K562 (cell line): ENCODE results near the gene COPS4. TPM values are rescaled to one million over a fixed set of nuclear protein-coding genes. Genes with fewer than 3 reads are reported as not detected.

Experiments
- BCOR ChIP-seq: fragments of 450-650 bp; IDR thresholded peaks from 2 replicates; pipeline ENCODE4 v1.6.1; 2016
- CBFA2T2 ChIP-seq: fragments of 450-650 bp; conservative IDR thresholded peaks from 2 replicates; pipeline ENCODE4 v1.6.1; 2017; ENCODE audit warnings: mild to moderate bottlenecking
- EGR1 ChIP-seq: fragments of 450-650 bp; conservative IDR thresholded peaks from 2 replicates; pipeline ENCODE4 v1.6.1; 2017; ENCODE audit warnings: mild to moderate bottlenecking
- ESRRA ChIP-seq: fragments of 450-650 bp; IDR thresholded peaks from 2 replicates; pipeline ENCODE4 v1.6.1; 2014; ENCODE audit warnings: low read depth, mild to moderate bottlenecking, moderate library complexity, borderline replicate concordance
- ETV1 ChIP-seq: fragments of 450-650 bp; conservative IDR thresholded peaks from 2 replicates; pipeline ENCODE4 v1.6.1; 2016; ENCODE audit warnings: missing genetic modification characterization, control low read depth, low read depth, missing compliant biosample characterization
- ETV5 ChIP-seq: sonication (generic); formaldehyde crosslinking; IDR thresholded peaks from 2 replicates; pipeline ENCODE4 v1.4.0; 2020; ENCODE audit warnings: low read depth, mild to moderate bottlenecking, missing genetic modification reagents
- HDAC3 ChIP-seq: fragments of 450-650 bp; IDR thresholded peaks from 2 replicates; pipeline ENCODE4 v1.6.1; 2018; ENCODE audit warnings: borderline replicate concordance, mild to moderate bottlenecking, moderate library complexity; ENCODE audit not compliant: partially characterized antibody
- KDM1A ChIP-seq, 2 experiments: fragments of 450-650 bp; IDR thresholded peaks; 2 replicates each; pipeline ENCODE4 v1.6.1; 2016; ENCODE audit warnings: mild to moderate bottlenecking in 2 of 2
- NR3C1 ChIP-seq: sonication (generic); formaldehyde crosslinking; IDR thresholded peaks from 2 replicates; pipeline ENCODE4 v1.8.1; 2022; ENCODE audit warnings: missing genetic modification reagents
- PHF20 ChIP-seq: fragments of 450-650 bp; IDR thresholded peaks from 2 replicates; pipeline ENCODE4 v1.6.1; 2018; ENCODE audit not compliant: partially characterized antibody
- RNF2 ChIP-seq: sonication (generic); IDR thresholded peaks from 2 replicates; pipeline ENCODE4 v1.6.1; 2016
- SRF ChIP-seq, 2 experiments: fragments of 250-450, 450-650 bp in 1 of 2; sonication (Bioruptor Pico) in 1 of 2; sonication (generic) in 1 of 2; formaldehyde crosslinking; IDR thresholded peaks; 2 replicates each; pipeline versions ENCODE4 v1.5.0 to v1.5.1; 2020 to 2022; ENCODE audit warnings: mild to moderate bottlenecking in 1 of 2, missing genetic modification reagents in 1 of 2
- SRSF7 ChIP-seq: fragments of 200-400 bp; formaldehyde crosslinking; optimal IDR thresholded peaks from 2 replicates; pipeline ENCODE3; 2017; ENCODE audit warnings: mild to moderate bottlenecking, low read depth, low read length
- U2AF2 ChIP-seq: fragments of 200-400 bp; formaldehyde crosslinking; optimal IDR thresholded peaks from 2 replicates; pipeline ENCODE3; 2017; ENCODE audit warnings: low read depth, mild to moderate bottlenecking, low read length
- ZBTB34 ChIP-seq: fragments of 250-450 bp; sonication (Bioruptor Pico); IDR thresholded peaks from 2 replicates; pipeline ENCODE4 v1.8.0; 2021; ENCODE audit warnings: mild to moderate bottlenecking, moderate library complexity
- ZBTB49 ChIP-seq: sonication (generic); formaldehyde crosslinking; IDR thresholded peaks from 2 replicates; pipeline ENCODE4 v1.8.0; 2022; ENCODE audit warnings: missing genetic modification reagents, mild to moderate bottlenecking, borderline replicate concordance
- ZNF224 ChIP-seq: sonication (generic); formaldehyde crosslinking; IDR thresholded peaks from 2 replicates; pipeline ENCODE4 v1.8.0; 2022; ENCODE audit warnings: mild to moderate bottlenecking, missing genetic modification reagents
- ZNF263 ChIP-seq: sonication (generic); formaldehyde crosslinking; IDR thresholded peaks from 2 replicates; pipeline ENCODE4 v1.8.0; 2022; ENCODE audit warnings: mild to moderate bottlenecking, missing genetic modification reagents, borderline replicate concordance
- ZNF274 ChIP-seq: IDR thresholded peaks from 2 replicates; pipeline ENCODE4 v1.6.1; 2011; ENCODE audit warnings: low read depth, mild to moderate bottlenecking, low read length, moderate library complexity, borderline replicate concordance
- ZNF592 ChIP-seq: fragments of 450-650 bp; IDR thresholded peaks from 2 replicates; pipeline ENCODE4 v1.6.1; 2017; ENCODE audit warnings: antibody characterized with exemption, mild to moderate bottlenecking
- ZNF766 ChIP-seq: fragments of 200-800 bp; sonication (Bioruptor generic); conservative IDR thresholded peaks from 2 replicates; pipeline ENCODE4 v1.6.1; 2016; ENCODE audit warnings: missing genetic modification characterization, missing compliant biosample characterization
- polyA plus RNA-seq, 8 experiments: library from polyadenylated mRNA; depleted of rRNA in 4 of 8; stranded (reverse) in 5 of 8; unstranded in 3 of 8; fragments of >200 nt; fragmentation: Nextera tagmentation in 2 of 8; fragmentation: Illumina TruSeq in 1 of 8; extraction: Ambion mirVana in 2 of 8; extraction: Trizol in 1 of 8; gene quantifications; 2 replicates each; pipeline versions ENCODE4 v1.2.1 to v1.2.3, GENCODE V29; 2011 to 2014; ENCODE audit warnings: inconsistent platforms in 1 of 8, missing spikeins in 1 of 8
- total RNA-seq, 7 experiments: library from RNA; depleted of rRNA in 6 of 7; stranded (reverse); fragments of >200 nt in 6 of 7; fragmentation: Illumina TruSeq in 2 of 7; extraction: Trizol in 2 of 7; gene quantifications; 2 replicates each; pipeline versions ENCODE4 v1.2.1 to v1.2.3, GENCODE V29; 2011 to 2021; ENCODE audit warnings: low replicate concordance in 1 of 7

The COPS4 gene
- total and polyA plus RNA-seq, 9 of the 15 experiments (the other 6 are each of a cell fraction or from before 2014, with no cell fraction given) = 44.7 to 180 (median 70.9) TPM

GRCh38 chr4:83012687-83013419 lies 22.1 kb upstream of the COPS4 start (continued):
- TF ChIP-seq ZNF592 = no peak
- no peak for TF ChIP-seq NR3C1
- peak; percentile 64; the same call in 1 of the 2 replicates for TF ChIP-seq BCOR
- TF ChIP-seq SRF (CRISPR knock-in tag; IDR thresholded peaks at IDR 0.05) = peak; percentile 37 to 95; a peak in 3 of 4 replicates
- no peak for TF ChIP-seq ZBTB49 (CRISPR knock-in tag)
- no peak for TF ChIP-seq SRSF7
- peak; percentile 60 for TF ChIP-seq EGR1
- TF ChIP-seq ETV1 (tag) = no peak
- no peak for TF ChIP-seq ZBTB34
- 0 out of 2 replicates have a peak, but pooled peaks have one; percentile 16 for TF ChIP-seq ETV5
- TF ChIP-seq ESRRA = peak; percentile 93; the same call in 1 of the 2 replicates
- TF ChIP-seq HDAC3 = no peak
- peak; percentile 55; the same call in 1 of the 2 replicates for TF ChIP-seq CBFA2T2
- TF ChIP-seq RNF2 = peak; percentile 85
- no peak for TF ChIP-seq ZNF274
- peak; percentile 43 for TF ChIP-seq PHF20
- TF ChIP-seq KDM1A (IDR thresholded peaks at IDR 0.05) = no peak
- TF ChIP-seq ZNF766 (CRISPR knock-in tag) = no peak
- 0 out of 2 replicates have a peak, but pooled peaks have one; percentile 4 for TF ChIP-seq ZNF263 (CRISPR knock-in tag)
- TF ChIP-seq ZNF224 (CRISPR knock-in tag) = no peak
- TF ChIP-seq U2AF2 = no peak
